GM21528 (cell line): ENCODE data around the gene TNRC6B.
"Not testable (repeated sequence)": the region's sequence is repeated elsewhere in the genome, so short reads cannot be mapped to it uniquely, and the experiment has no call there.

Experiments
- ATAC-seq: cut with Tn5 transposase; IDR thresholded peaks from one replicate; pipeline ENCODE4 v1.9.1; 2021; ENCODE audit warnings: mild to moderate bottlenecking, moderate library complexity; ENCODE audit not compliant: unreplicated experiment, low FRiP score

Gene TNRC6B

GRCh38 chr22:40271440-40271839 is 93.7 kb downstream of the TNRC6B start:
- ATAC-seq: no peak

- no peak for ATAC-seq
These were observed 95.6 kb downstream of the TNRC6B start for GRCh38 chr22:40273319-40273718.

- no peak for ATAC-seq
These were observed 99.5 kb downstream of the TNRC6B start for GRCh38 chr22:40276996-40277823.

GRCh38 chr22:40279017-40279416 is 101.3 kb downstream of the TNRC6B start:
- no peak for ATAC-seq

GRCh38 chr22:40281717-40282116 is 104.0 kb downstream of the TNRC6B start:
- no peak for ATAC-seq

GRCh38 chr22:40285513-40285912 is 107.8 kb downstream of the TNRC6B start:
- no peak for ATAC-seq

GRCh38 chr22:40289991-40290459 is 112.3 kb downstream of the TNRC6B start:
- no peak for ATAC-seq

GRCh38 chr22:40290516-40290915 is 112.8 kb downstream of the TNRC6B start:
- no peak for ATAC-seq

- no peak for ATAC-seq
These were observed 117.0 kb downstream of the TNRC6B start for GRCh38 chr22:40294696-40295095.

- ATAC-seq: no peak
These were observed 122.6 kb downstream of the TNRC6B start for GRCh38 chr22:40300316-40300715.

- ATAC-seq: peak; percentile 79
These were observed 123.4 kb downstream of the TNRC6B start for GRCh38 chr22:40300884-40301672.

- ATAC-seq: no peak
These were observed 124.4 kb downstream of the TNRC6B start for GRCh38 chr22:40302149-40302548.

GRCh38 chr22:40305625-40306024 is 127.9 kb downstream of the TNRC6B start:
- ATAC-seq: no peak

- ATAC-seq: no peak
These were observed 131.4 kb downstream of the TNRC6B start for GRCh38 chr22:40308999-40309573.

GRCh38 chr22:40309631-40310030 is 131.9 kb downstream of the TNRC6B start:
- no peak for ATAC-seq

GRCh38 chr22:40310081-40310767 is 132.5 kb downstream of the TNRC6B start:
- ATAC-seq: no peak

GRCh38 chr22:40310768-40311120 is 133.0 kb downstream of the TNRC6B start:
- ATAC-seq: no peak

- not testable (repeated sequence) for ATAC-seq
These were observed 133.9 kb downstream of the TNRC6B start for GRCh38 chr22:40311646-40312045.

- ATAC-seq: no peak
These were observed 134.3 kb downstream of the TNRC6B start for GRCh38 chr22:40312050-40312449.

- ATAC-seq: no peak
These were observed 135.3 kb downstream of the TNRC6B start for GRCh38 chr22:40313007-40313406.

GRCh38 chr22:40314041-40314440 is 136.3 kb downstream of the TNRC6B start:
- no peak for ATAC-seq
